Inflammatory macrophage treated with lipopolysaccharide for 4 hours (primary cell): ENCODE data around the gene GJA5.

Experiments used
- DNase-seq: peaks from one replicate; pipeline ENCODE4 v3.0.0-alpha.2; 2020

Gene GJA5

GRCh38 chr1:147760481-147761260 lies at the start of gene GJA5:
GJA5 (minus strand) TSS chr1:147760602; CDS start chr1:147759238, 1,364 bp downstream.
- no peak for DNase-seq

GRCh38 chr1:147809236-147809635 lies 48.8 kb upstream of the GJA5 start:
- DNase-seq: no peak

- no peak for DNase-seq
These were observed 47.6 kb upstream of the GJA5 start for GRCh38 chr1:147808025-147808424.

- DNase-seq: no peak
These were observed 47.0 kb upstream of the GJA5 start for GRCh38 chr1:147807405-147807804.

- DNase-seq: no peak
These were observed 44.7 kb upstream of the GJA5 start for GRCh38 chr1:147804942-147805723.

- DNase-seq: peak; percentile 46
These were observed 40.4 kb upstream of the GJA5 start for GRCh38 chr1:147800804-147801203.

GRCh38 chr1:147798731-147799130 lies 38.3 kb upstream of the GJA5 start:
- no peak for DNase-seq

GRCh38 chr1:147794570-147794969 lies 34.2 kb upstream of the GJA5 start:
- no peak for DNase-seq

GRCh38 chr1:147791876-147792275 lies 31.5 kb upstream of the GJA5 start:
- DNase-seq: peak; percentile 33

GRCh38 chr1:147787765-147788164 lies 27.4 kb upstream of the GJA5 start:
- no peak for DNase-seq

GRCh38 chr1:147786536-147786935 lies 26.1 kb upstream of the GJA5 start:
- DNase-seq: no peak

- DNase-seq: no peak
These were observed 25.5 kb upstream of the GJA5 start for GRCh38 chr1:147785794-147786506.

- no peak for DNase-seq
These were observed 24.5 kb upstream of the GJA5 start for GRCh38 chr1:147784941-147785340.

GRCh38 chr1:147781056-147781471 lies 20.7 kb upstream of the GJA5 start:
- no peak for DNase-seq

- no peak for DNase-seq
These were observed 17.3 kb upstream of the GJA5 start for GRCh38 chr1:147777694-147778093.

- DNase-seq: peak; percentile 34
These were observed 12.9 kb upstream of the GJA5 start for GRCh38 chr1:147773215-147773715.

- DNase-seq: no peak
These were observed 12.2 kb upstream of the GJA5 start for GRCh38 chr1:147772570-147772969.

GRCh38 chr1:147771226-147772125 lies 11.1 kb upstream of the GJA5 start:
- peak; percentile 76 for DNase-seq

GRCh38 chr1:147769106-147769505 lies 8.7 kb upstream of the GJA5 start:
- no peak for DNase-seq

GRCh38 chr1:147768582-147768981 lies 8.2 kb upstream of the GJA5 start:
- no peak for DNase-seq

GRCh38 chr1:147768101-147768500 lies 7.7 kb upstream of the GJA5 start:
- no peak for DNase-seq
